KMS-11 (cell line): ENCODE results near the gene PARP1.

ENCODE experiments used
- H2AFZ ChIP-seq: fragments of 200-600 bp; sonication (generic); 2 replicates; pipeline ENCODE4 v1.6.1; 2016; ENCODE audit warnings: antibody characterized with exemption, mixed run types, low read depth
- H3K27ac ChIP-seq: fragments of 200-600 bp; sonication (generic); 2 replicates; pipeline ENCODE4 v1.6.1; 2016; ENCODE audit warnings: mild to moderate bottlenecking, mixed run types
- H3K27me3 ChIP-seq: fragments of 200-600 bp; sonication (generic); 2 replicates; pipeline ENCODE4 v1.6.1; 2017; ENCODE audit warnings: mild to moderate bottlenecking, low read depth, mixed run types, moderate library complexity; ENCODE audit not compliant: insufficient read depth
- H3K36me3 ChIP-seq: fragments of 200-600 bp; sonication (generic); 2 replicates; pipeline ENCODE4 v1.6.1; 2017; ENCODE audit warnings: mild to moderate bottlenecking, mixed run types; ENCODE audit not compliant: insufficient read depth
- H3K4me1 ChIP-seq: fragments of 200-600 bp; sonication (generic); 2 replicates; pipeline ENCODE4 v1.6.1; 2016; ENCODE audit warnings: mild to moderate bottlenecking, low read depth, mixed run types; ENCODE audit not compliant: poor library complexity, severe bottlenecking
- H3K4me2 ChIP-seq: fragments of 200-600 bp; sonication (generic); 2 replicates; pipeline ENCODE4 v1.7.0; 2016; ENCODE audit warnings: mild to moderate bottlenecking, mixed run types
- H3K4me3 ChIP-seq: fragments of 200-600 bp; sonication (generic); IDR thresholded peaks from 2 replicates; pipeline ENCODE4 v1.6.1; 2017; ENCODE audit warnings: low read depth, low read length, mixed read lengths; ENCODE audit not compliant: insufficient read depth
- H3K79me2 ChIP-seq: fragments of 200-600 bp; sonication (generic); 2 replicates; pipeline ENCODE4 v1.6.1; 2016; ENCODE audit warnings: low read depth, mixed run types; ENCODE audit not compliant: insufficient read depth
- H3K9ac ChIP-seq: fragments of 200-600 bp; sonication (generic); 2 replicates; pipeline ENCODE4 v1.6.1; 2016; ENCODE audit warnings: mild to moderate bottlenecking, mixed run types
- H4K20me1 ChIP-seq: fragments of 200-600 bp; sonication (generic); 2 replicates; pipeline ENCODE4 v1.6.1; 2016; ENCODE audit warnings: mild to moderate bottlenecking, mixed run types; ENCODE audit not compliant: insufficient read depth
- TF ChIP-seq, protein P1 (sequence below): fragments of 200-600 bp; sonication (generic); conservative IDR thresholded peaks from 2 replicates; pipeline ENCODE4 v1.6.1; 2017; ENCODE audit warnings: low read depth, mild to moderate bottlenecking, antibody characterized with exemption, low read length, moderate library complexity, mixed read lengths

Gene PARP1

DNA sequence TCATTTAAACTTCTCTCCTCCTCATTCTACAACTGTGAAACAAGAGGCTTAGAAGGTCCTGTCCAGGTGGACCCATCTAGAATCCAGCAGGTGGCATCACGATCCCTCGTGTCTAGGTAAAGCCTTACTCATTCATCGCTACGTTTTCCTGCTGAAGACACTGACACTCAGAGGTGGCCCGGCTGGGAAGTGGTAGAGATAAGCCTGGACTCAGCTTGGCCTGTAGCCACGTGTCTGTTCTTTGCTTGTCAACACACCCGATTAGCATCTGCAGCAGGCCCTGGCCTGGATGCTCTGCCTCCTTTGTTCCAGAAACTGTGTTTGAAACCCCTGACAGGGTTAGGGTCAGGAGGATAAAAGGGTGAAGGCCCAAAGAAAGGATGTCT, 43.4 kb downstream of the PARP1 start:
- Histone ChIP-seq H3K36me3 (peaks cover 43% of the 10 kb centered on the region; the same call in 1 of the 2 replicates), H3K27ac (no peak overlapping the region), H4K20me1 (no peaks in the 10 kb centered on the region), H2AFZ (no peak overlapping the region), H3K4me3 (no peak overlapping the region), H3K27me3 (no peaks in the 10 kb centered on the region), H3K4me2 (no peak overlapping the region), H3K9ac (no peak overlapping the region), H3K79me2 (no peaks in the 10 kb centered on the region), H3K4me1 (no peaks in the 10 kb centered on the region)
- TF ChIP-seq, protein P1, sequence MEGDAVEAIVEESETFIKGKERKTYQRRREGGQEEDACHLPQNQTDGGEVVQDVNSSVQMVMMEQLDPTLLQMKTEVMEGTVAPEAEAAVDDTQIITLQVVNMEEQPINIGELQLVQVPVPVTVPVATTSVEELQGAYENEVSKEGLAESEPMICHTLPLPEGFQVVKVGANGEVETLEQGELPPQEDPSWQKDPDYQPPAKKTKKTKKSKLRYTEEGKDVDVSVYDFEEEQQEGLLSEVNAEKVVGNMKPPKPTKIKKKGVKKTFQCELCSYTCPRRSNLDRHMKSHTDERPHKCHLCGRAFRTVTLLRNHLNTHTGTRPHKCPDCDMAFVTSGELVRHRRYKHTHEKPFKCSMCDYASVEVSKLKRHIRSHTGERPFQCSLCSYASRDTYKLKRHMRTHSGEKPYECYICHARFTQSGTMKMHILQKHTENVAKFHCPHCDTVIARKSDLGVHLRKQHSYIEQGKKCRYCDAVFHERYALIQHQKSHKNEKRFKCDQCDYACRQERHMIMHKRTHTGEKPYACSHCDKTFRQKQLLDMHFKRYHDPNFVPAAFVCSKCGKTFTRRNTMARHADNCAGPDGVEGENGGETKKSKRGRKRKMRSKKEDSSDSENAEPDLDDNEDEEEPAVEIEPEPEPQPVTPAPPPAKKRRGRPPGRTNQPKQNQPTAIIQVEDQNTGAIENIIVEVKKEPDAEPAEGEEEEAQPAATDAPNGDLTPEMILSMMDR = no peak

DNA sequence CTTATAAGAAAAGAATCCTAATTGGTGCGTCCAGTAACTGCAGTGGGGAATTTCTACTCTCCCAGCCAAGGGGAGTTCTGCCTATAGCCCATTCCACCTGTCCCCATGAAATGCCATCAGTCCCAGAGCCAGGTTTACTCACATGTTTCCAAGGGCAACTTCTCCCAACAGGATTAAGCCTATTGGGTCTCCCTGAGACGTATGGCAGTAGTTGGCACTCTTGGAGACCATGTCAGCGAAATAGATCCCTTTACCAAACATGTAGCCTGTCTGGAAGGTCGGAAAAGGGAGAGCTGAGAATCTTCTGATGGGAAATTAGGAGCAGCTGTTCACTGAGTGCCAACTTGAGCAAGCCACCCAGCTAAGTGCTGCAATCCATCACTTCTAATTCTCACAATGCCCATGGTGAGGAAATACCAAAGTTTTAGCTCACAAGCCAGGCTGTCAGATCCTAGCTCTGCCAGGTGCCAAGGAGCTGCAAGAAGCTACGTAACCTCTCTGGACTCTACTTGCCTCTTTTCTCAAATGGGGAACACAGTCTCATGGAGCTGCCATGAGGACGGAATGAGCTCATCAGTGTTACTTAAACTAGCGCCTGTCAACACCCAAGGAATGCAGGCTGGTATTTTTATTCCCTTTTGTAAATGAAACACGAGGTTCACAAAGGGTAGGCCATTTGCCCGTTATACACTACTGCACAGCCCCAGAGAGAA, 43.9 kb downstream of the PARP1 start:
- H3K4me1 ChIP-seq = no peaks in the 10 kb centered on the region
- no peaks in the 10 kb centered on the region for H3K79me2 ChIP-seq
- peaks cover 43% of the 10 kb centered on the region; the same call in 1 of the 2 replicates for H3K36me3 ChIP-seq
- H4K20me1 ChIP-seq = no peaks in the 10 kb centered on the region
- TF ChIP-seq, protein P1 = no peak
- no peak overlapping the region for H3K27ac ChIP-seq
- H3K4me3 ChIP-seq = no peak overlapping the region
- no peaks in the 10 kb centered on the region for H3K27me3 ChIP-seq
- H3K9ac ChIP-seq = no peak overlapping the region
- H3K4me2 ChIP-seq = no peak overlapping the region
- no peak overlapping the region for H2AFZ ChIP-seq

DNA sequence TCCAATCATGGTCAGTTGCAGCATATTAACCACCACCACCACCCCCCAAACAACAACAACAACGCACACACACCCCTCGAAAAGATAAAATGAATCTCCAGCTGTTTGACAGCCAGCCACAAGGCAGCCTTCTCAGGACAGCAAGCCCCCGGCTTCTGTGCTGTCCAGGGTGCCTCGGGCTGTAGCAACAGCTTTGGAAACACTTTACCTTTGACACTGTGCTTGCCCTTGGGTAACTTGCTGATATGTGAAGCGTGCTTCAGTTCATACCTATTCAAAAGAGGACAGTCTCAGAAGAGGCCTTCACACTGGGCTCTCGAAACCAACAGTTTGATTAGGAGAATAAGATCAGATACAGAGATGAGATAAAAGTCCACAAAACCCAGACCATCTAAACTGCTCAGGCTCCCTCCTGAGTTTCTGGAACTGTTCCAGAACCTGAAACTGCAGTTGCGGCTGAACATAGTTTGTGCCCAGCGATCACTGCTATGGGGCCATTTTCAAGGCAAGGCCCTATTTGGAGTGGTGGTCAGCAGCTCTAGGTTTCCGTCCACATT, 44.9 kb downstream of the PARP1 start:
- no peak overlapping the region for H3K27ac ChIP-seq
- H3K4me2 ChIP-seq = no peak overlapping the region
- H2AFZ ChIP-seq = no peak overlapping the region
- no peak overlapping the region for H3K9ac ChIP-seq
- no peaks in the 10 kb centered on the region for H3K79me2 ChIP-seq
- H3K4me3 ChIP-seq = no peak overlapping the region
- H3K27me3 ChIP-seq = no peaks in the 10 kb centered on the region
- H3K36me3 ChIP-seq = peaks cover 39% of the 10 kb centered on the region; the same call in 1 of the 2 replicates
- H4K20me1 ChIP-seq = no peaks in the 10 kb centered on the region
- TF ChIP-seq, protein P1 = no peak
- peaks cover 8% of the 10 kb centered on the region for H3K4me1 ChIP-seq

GRCh38 chr1:226362361-226362760, 45.5 kb downstream of the PARP1 start:
- H3K36me3 ChIP-seq = peaks cover 37% of the 10 kb centered on the region; the same call in 1 of the 2 replicates

More at GRCh38 chr1:226362361-226362760, 45.5 kb downstream of the PARP1 start:
- Histone ChIP-seq H2AFZ (no peak overlapping the region), H3K4me3 (no peak overlapping the region), H3K9ac (no peak overlapping the region), H4K20me1 (no peaks in the 10 kb centered on the region), H3K27me3 (no peaks in the 10 kb centered on the region), H3K27ac (no peak overlapping the region), H3K4me1 (peaks cover 14% of the 10 kb centered on the region), H3K79me2 (no peaks in the 10 kb centered on the region), H3K4me2 (no peak overlapping the region)
- TF ChIP-seq, protein P1 = no peak
